Fibroblast of mammary gland (primary cell): ENCODE measurements around the gene MEOX2.
A peak's percentile ranks its signal among the peaks of the same experiment; 100 is the strongest.

Experiments
- DNase-seq: peaks from one replicate; pipeline ENCODE4 v3.0.0-alpha.2; 2010; ENCODE audit warnings: low read depth
- H3K4me3 ChIP-seq: 2 replicates; pipeline ENCODE4 v1.5.1; 2011; ENCODE audit warnings: low read depth, mild to moderate bottlenecking, low read length, moderate library complexity; ENCODE audit not compliant: control insufficient read depth
- TF ChIP-seq, protein P1 (sequence below): conservative IDR thresholded peaks from 2 replicates; pipeline ENCODE4 v1.5.1; 2011; ENCODE audit warnings: low read depth, low read length, inconsistent platforms; ENCODE audit not compliant: control insufficient read depth, insufficient read depth

The MEOX2 gene

DNA sequence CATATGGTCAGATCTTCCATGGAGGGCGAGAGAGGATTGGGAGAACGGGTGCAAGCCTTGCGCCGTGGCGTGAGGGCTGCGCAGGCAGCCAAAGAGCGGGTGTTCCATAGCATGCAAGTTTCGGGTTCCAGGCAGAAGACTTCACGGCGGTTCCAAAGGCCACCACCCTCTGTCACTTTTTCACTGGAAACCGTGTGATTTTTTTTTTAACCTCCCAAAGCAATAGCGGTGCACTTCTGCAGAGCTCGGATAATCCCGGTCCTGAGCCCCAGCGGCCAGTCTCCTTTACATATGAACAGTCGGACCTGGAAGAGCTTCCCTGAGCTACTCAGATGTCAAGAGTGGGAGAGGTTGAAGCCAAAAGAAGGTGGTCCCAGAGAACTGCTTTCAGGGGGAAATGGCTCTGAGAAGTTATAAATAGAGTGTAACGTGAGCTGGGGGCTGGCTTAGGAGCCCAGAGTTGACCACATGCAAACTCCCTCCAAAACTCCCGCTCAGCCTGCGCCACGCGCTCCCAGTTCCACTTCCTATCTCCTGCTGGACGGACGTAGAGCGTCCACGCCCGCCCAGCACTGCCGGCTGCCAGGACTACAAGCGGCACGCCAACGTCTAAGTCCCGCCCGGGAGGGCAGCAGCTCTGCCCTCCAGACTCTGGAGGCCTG is at the start of gene MEOX2:
Gene MEOX2 (minus strand): TSS at position 389 of the 662 bp plus-strand sequence. CDS start 281 bp downstream, at position 108.
- TF ChIP-seq, protein P1, sequence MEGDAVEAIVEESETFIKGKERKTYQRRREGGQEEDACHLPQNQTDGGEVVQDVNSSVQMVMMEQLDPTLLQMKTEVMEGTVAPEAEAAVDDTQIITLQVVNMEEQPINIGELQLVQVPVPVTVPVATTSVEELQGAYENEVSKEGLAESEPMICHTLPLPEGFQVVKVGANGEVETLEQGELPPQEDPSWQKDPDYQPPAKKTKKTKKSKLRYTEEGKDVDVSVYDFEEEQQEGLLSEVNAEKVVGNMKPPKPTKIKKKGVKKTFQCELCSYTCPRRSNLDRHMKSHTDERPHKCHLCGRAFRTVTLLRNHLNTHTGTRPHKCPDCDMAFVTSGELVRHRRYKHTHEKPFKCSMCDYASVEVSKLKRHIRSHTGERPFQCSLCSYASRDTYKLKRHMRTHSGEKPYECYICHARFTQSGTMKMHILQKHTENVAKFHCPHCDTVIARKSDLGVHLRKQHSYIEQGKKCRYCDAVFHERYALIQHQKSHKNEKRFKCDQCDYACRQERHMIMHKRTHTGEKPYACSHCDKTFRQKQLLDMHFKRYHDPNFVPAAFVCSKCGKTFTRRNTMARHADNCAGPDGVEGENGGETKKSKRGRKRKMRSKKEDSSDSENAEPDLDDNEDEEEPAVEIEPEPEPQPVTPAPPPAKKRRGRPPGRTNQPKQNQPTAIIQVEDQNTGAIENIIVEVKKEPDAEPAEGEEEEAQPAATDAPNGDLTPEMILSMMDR = no peak
- DNase-seq = peak; percentile 77
- H3K4me3 ChIP-seq = peak within 1 kb of the TSS; percentile 57

DNA sequence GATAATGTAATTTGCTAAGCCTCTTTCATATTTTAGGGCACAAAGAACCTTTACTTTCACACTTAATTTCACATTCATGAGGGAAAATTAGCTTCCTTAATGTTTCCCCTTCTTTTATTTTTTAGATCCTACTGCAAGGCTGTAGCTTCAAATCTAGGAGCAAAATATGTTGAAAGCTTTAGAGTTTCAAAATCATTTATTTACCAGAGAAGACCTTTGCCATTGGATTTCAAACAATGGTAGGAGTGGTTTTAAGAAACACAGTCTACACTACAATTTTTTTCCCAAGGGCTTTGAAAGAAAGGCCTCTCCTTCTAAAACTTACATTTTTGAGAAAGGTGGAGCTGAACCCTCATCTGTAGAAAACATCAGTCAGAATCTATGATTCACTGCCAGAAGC is 43.3 kb upstream of the MEOX2 start:
- H3K4me3 ChIP-seq = no peak overlapping the region
- TF ChIP-seq, protein P1 = no peak
- no peak for DNase-seq

DNA sequence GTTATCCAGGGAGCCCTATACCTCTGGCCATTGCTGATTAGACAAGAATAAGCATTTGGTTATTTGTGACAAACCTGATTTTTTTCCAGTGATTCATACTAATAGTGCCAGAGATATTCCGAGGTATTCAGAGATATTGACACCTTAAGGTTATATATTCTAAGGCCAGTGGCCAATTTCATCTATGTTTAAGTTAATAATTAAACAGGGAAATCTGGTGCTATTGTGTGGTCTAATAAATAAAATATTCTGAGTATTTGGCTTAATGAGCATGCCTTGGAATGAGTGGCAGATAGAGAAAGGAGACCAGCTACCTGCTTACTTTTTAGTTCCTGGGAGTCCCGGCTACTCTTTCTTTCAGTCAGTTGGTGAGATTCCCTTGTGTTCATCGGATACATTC is 38.6 kb upstream of the MEOX2 start:
- no peak for DNase-seq
- TF ChIP-seq, protein P1 = no peak
- H3K4me3 ChIP-seq = no peak overlapping the region

DNA sequence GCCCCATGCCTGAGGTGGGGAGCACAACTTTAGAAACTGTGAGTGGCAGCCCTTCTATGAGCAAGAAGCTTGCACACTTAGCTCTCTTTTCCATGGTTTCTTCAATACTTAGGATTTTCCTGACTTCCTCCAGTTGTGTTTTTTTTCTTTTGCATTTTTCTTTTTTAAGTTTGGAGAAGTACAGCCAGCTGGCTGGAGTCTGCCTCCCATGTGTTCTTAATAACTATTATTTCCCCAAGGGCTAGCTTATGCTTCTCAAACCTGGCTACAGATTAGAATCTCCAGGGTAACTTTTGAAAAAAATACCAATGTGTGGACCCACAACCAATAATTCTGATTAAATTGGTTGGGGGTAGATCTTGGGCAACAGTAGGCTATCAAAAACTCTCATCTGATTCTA is 37.4 kb upstream of the MEOX2 start:
- no peak overlapping the region for H3K4me3 ChIP-seq
- TF ChIP-seq, protein P1 = no peak
- DNase-seq = peak; percentile 45

- TF ChIP-seq, protein P1 = peak; percentile 87
- no peak overlapping the region for H3K4me3 ChIP-seq
- DNase-seq = peak; percentile 68
Observed at GRCh38 chr7:15720849-15721471, 34.5 kb upstream of the MEOX2 start.

- DNase-seq = peak; percentile 6
- H3K4me3 ChIP-seq = no peak overlapping the region
- TF ChIP-seq, protein P1 = no peak
Observed at GRCh38 chr7:15719311-15719710, 32.8 kb upstream of the MEOX2 start.

DNA sequence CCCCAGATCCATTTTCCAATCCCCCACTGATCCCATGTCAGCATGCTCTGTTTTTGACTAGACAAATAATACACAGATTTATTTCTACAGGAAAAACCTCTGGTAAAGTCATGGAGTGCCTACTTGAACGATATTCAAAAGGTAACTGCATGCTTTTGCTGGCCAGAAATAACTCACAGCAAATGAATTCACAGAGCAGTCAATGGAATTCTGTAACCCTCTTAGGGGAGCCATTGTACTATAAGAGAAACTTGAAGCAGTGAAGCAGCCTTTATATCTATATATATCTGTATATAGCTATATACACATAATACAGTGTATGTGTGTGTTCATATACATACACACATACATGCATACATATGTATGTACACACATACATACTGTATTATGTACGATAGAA is 29.0 kb upstream of the MEOX2 start:
- no peak overlapping the region for H3K4me3 ChIP-seq
- DNase-seq = no peak
- TF ChIP-seq, protein P1 = no peak
